22Rv1 (cell line): ENCODE measurements around the gene P2RX7.

ENCODE experiments used
- CTCF ChIP-seq: fragments of 450-650 bp; IDR thresholded peaks from 2 replicates; pipeline ENCODE4 v1.5.1; 2017; ENCODE audit warnings: mild to moderate bottlenecking
- ZFX ChIP-seq: fragments of 450-650 bp; IDR thresholded peaks from 2 replicates; pipeline ENCODE4 v1.6.1; 2017; ENCODE audit warnings: antibody characterized with exemption, borderline replicate concordance

- no peak for TF ChIP-seq CTCF
- TF ChIP-seq ZFX = no peak
These were observed 17.1 kb upstream of the P2RX7 start for GRCh38 chr12:121115530-121115929.
